ENCODE data around the gene ETS1.
A peak's percentile ranks its signal among the peaks of the same experiment; 100 is the strongest.

ETS1 gene

GRCh38 chr11:128518493-128519207, 68.7 kb downstream of the ETS1 start:
- no peak for DNase-seq (ENCODE audit: low read depth)

- DNase-seq (ENCODE audit: low read depth): peak; percentile 77
Observed at GRCh38 chr11:128517451-128518230, 69.7 kb downstream of the ETS1 start.

GRCh38 chr11:128516886-128517285, 70.5 kb downstream of the ETS1 start:
- DNase-seq (ENCODE audit: low read depth): no peak

- DNase-seq (ENCODE audit: low read depth): no peak
Observed at GRCh38 chr11:128515826-128516778, 71.3 kb downstream of the ETS1 start.

- DNase-seq (ENCODE audit: low read depth): no peak
Observed at GRCh38 chr11:128515086-128515485, 72.3 kb downstream of the ETS1 start.

GRCh38 chr11:128513915-128514681, 73.3 kb downstream of the ETS1 start:
- no peak for DNase-seq (ENCODE audit: low read depth)

GRCh38 chr11:128512474-128512996, 74.8 kb downstream of the ETS1 start:
- no peak for DNase-seq (ENCODE audit: low read depth)

- DNase-seq (ENCODE audit: low read depth): no peak
Observed at GRCh38 chr11:128511712-128512111, 75.6 kb downstream of the ETS1 start.

GRCh38 chr11:128509621-128510389, 77.6 kb downstream of the ETS1 start:
- peak; percentile 68 for DNase-seq (ENCODE audit: low read depth)

GRCh38 chr11:128508770-128509510, 78.4 kb downstream of the ETS1 start:
- DNase-seq (ENCODE audit: low read depth): peak; percentile 83

- DNase-seq (ENCODE audit: low read depth): no peak
Observed at GRCh38 chr11:128507936-128508335, 79.4 kb downstream of the ETS1 start.

- DNase-seq (ENCODE audit: low read depth): peak; percentile 94
Observed at GRCh38 chr11:128506999-128507611, 80.3 kb downstream of the ETS1 start.

- DNase-seq (ENCODE audit: low read depth): no peak
Observed at GRCh38 chr11:128506356-128506755, 81.0 kb downstream of the ETS1 start.

- DNase-seq (ENCODE audit: low read depth): no peak
Observed at GRCh38 chr11:128505449-128506065, 81.8 kb downstream of the ETS1 start.

- no peak for DNase-seq (ENCODE audit: low read depth)
Observed at GRCh38 chr11:128504486-128504885, 82.9 kb downstream of the ETS1 start.

- DNase-seq (ENCODE audit: low read depth): peak; percentile 93
Observed at GRCh38 chr11:128503245-128503991, 83.9 kb downstream of the ETS1 start.

GRCh38 chr11:128502726-128503125, 84.6 kb downstream of the ETS1 start:
- DNase-seq (ENCODE audit: low read depth): peak; percentile 97

All from iris pigment epithelial cell (primary cell).